ENCODE results near the gene KCNJ15.

DNA sequence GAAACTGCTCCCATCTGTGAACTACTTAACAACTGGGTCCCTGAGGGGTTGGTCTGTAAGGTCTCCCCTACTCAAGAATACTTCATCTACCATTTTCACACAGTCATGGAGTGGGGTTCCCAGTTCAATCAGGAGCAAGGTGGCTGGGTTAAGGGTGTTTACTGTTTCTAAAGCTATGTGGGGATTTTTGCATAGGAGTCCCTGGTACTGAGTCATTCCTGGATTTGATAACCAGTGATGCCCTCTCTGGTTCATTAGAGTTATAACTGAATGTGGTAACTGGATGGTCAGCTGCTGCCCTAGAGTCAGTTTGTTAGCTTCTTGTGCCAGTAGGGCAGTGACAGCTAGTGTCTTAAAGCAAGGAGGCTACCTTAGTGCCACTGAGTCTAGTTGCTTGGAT, 29.4 kb upstream of the KCNJ15 start:
- TF ChIP-seq POLR2A (IDR thresholded peaks at IDR 0.05) (no peak), CTCF (IDR thresholded peaks at IDR 0.05) (no peak)

All from heart left ventricle (tissue), 13 donors.